ENCODE measurements around the gene EPN3. TPM values are rescaled to one million over a fixed set of nuclear protein-coding genes. Genes with fewer than 3 reads are reported as not detected.

Gene EPN3
- total and polyA plus RNA-seq, 2 donors from 2014 or later, result 5.0 to 28.7 TPM

DNA sequence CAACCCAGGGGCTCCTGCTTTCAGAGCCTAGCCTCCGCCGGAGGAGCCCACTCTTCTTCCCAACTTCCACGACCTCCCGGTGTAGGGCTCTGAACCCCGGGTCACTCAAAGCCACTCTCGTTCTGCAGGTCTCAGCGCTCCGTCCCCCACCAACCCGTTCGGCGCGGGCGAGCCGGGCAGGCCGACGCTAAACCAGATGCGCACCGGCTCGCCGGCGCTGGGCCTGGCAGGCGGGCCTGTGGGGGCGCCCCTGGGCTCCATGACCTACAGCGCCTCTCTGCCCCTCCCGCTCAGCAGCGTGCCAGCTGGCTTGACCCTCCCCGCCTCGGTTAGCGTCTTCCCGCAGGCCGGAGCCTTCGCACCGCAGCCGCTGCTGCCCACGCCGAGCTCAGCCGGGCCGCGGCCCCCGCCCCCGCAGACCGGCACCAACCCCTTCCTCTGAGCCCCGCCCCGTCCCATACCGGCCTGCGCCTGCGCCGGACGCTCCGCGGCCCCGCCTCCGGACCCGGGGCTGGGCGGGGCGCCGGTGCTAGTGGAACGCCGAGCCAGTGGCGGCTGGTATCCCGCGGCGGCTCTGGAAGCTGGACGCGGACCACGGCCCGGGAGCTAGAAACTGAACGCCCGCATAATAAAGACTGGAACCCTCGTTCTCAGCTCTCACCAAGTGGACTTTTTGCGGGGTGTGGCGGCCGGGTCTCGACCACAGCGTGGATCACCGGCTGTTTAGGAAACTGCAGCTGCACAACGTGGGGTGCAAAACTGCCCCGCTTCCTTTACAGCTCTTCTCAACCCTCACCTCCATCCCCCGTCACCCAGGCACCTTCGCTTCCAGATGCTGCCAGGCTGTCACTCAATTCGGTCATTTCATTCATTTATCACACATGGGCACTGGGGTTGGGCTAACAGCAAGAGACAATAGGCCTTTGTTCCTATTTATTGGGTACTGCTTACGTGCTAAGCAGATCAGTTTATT, 9.5 kb downstream of the EPN3 start:
- Histone ChIP-seq H3K9ac (ENCODE audit: low read length in 3 of 3) (peak overlapping the region in 2 of 3 donors; percentile 27 to 79), H3K4me3 (ENCODE audit: low read length in 3 of 3) (peak overlapping the region; percentile 36 to 72 (median 62)), H3K27me3 (ENCODE audit: control insufficient read depth, insufficient read depth, low read length) (no peaks in the 10 kb centered on the region), H3K27ac (ENCODE audit: low read depth in 2 of 2, low read length in 2 of 2) (no peak overlapping the region), H3K4me1 (ENCODE audit: control insufficient read depth in 2 of 3, insufficient read depth in 2 of 3, low read depth in 1 of 3, low read length in 3 of 3) (peaks cover 0 to 40% (median 5%) of the 10 kb centered on the region in 3 donors), H3K36me3 (ENCODE audit: control insufficient read depth in 2 of 3, insufficient read depth in 3 of 3, low read length in 3 of 3) (peaks cover 0 to 5% (median 2%) of the 10 kb centered on the region in 3 donors), H3K9me3 (ENCODE audit: control insufficient read depth in 2 of 3, insufficient read depth in 1 of 3, low read length in 3 of 3) (no peaks in the 10 kb centered on the region)
- no peak for FAIRE-seq
- DNase-seq, result peak; percentile 90 to 96 (median 93)
- TF ChIP-seq, protein P1, sequence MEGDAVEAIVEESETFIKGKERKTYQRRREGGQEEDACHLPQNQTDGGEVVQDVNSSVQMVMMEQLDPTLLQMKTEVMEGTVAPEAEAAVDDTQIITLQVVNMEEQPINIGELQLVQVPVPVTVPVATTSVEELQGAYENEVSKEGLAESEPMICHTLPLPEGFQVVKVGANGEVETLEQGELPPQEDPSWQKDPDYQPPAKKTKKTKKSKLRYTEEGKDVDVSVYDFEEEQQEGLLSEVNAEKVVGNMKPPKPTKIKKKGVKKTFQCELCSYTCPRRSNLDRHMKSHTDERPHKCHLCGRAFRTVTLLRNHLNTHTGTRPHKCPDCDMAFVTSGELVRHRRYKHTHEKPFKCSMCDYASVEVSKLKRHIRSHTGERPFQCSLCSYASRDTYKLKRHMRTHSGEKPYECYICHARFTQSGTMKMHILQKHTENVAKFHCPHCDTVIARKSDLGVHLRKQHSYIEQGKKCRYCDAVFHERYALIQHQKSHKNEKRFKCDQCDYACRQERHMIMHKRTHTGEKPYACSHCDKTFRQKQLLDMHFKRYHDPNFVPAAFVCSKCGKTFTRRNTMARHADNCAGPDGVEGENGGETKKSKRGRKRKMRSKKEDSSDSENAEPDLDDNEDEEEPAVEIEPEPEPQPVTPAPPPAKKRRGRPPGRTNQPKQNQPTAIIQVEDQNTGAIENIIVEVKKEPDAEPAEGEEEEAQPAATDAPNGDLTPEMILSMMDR (IDR thresholded peaks at IDR 0.05; ENCODE audit: borderline replicate concordance, extremely low read depth, insufficient read depth), result peak; percentile 4
- intact Hi-C loops (cut with DNase I), result loop anchor here (10.0 kb wide), 2 partner anchors 303 to 413 kb away; no protein-coding TSS in a partner anchor

DNA sequence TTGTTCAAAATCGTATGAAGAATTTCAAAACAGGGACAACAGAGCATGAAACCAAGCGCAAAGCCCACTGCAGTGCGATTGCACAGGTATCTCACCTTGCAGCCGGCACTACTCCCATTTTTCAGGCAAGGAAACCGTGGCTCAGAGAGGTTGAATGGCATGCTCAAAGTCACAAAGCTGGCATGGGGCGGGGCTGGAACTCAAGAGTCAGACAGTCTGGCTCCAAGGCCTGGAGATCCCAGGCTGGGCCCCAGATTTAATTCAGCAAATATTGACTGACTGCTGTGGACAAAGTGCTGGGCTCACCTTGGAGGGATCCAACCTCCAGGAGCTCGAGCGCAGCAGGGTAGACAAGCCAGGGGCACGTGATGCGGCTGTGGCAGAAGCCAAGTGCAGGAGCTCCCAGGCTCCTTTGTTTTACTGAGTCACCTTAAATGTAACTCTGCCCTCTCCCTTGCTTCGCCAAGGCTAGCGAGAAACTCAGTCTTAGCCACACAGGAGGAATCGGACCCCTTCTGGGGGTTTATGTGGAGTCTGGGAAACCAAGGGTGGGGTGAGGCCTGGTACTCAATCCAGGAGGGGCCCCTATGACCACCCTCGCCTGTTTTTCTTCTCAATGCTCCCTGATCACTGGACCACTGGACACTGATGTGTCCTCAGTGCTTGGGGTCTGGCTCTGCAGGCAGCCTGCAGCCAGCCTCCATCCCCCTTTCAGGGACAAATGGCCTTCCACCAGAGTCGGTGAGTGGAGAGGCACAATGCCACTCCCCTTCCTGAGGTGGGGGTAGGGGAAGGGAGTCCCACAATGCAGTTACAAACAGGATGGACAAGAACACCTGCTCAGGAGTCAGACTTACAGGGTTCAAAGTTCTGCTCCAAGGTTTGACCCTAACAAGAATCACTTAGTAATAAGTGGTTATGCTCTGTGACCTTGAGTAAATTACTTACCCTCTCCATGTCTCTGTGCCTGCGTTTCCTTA, 10.6 kb downstream of the EPN3 start:
- FAIRE-seq, result no peak
- Histone ChIP-seq H3K36me3 (ENCODE audit: control insufficient read depth in 2 of 3, insufficient read depth in 3 of 3, low read length in 3 of 3) (peaks cover 0 to 3% (median 2%) of the 10 kb centered on the region in 3 donors), H3K4me3 (ENCODE audit: low read length in 3 of 3) (no peak overlapping the region), H3K27me3 (ENCODE audit: control insufficient read depth, insufficient read depth, low read length) (no peaks in the 10 kb centered on the region), H3K9ac (ENCODE audit: low read length in 3 of 3) (peak overlapping the region in 1 of 3 donors; percentile 79), H3K4me1 (ENCODE audit: control insufficient read depth in 2 of 3, insufficient read depth in 2 of 3, low read depth in 1 of 3, low read length in 3 of 3) (peaks cover 0 to 39% (median 9%) of the 10 kb centered on the region in 3 donors), H3K9me3 (ENCODE audit: control insufficient read depth in 2 of 3, insufficient read depth in 1 of 3, low read length in 3 of 3) (no peaks in the 10 kb centered on the region), H3K27ac (ENCODE audit: low read depth in 2 of 2, low read length in 2 of 2) (no peak overlapping the region)
- intact Hi-C loops (cut with DNase I), result loop anchor here (10.0 kb wide), 2 partner anchors 302 to 412 kb away; no protein-coding TSS in a partner anchor
- DNase-seq, result peak in 1 of 5 donors; percentile 54
- TF ChIP-seq, protein P1 (IDR thresholded peaks at IDR 0.05; ENCODE audit: borderline replicate concordance, extremely low read depth, insufficient read depth), result no peak

DNA sequence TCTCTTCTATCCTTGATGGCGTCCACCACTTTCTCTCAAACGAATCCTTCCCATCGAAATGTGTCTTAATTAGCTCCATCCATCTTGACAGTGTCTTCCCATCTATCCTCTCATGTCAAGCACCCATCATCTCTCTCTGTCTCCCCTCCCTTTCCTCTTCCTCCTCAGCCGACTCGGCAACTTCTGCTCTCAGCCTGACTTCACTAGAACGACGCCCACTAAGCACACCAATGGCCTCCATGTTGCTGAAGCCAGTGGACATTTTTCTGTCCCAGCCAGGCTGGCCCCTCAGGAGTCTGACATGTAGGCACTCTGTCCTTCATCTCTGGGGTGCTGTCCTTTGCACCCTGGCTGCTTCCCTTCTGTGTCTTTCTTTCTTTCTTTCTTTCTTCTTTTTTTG, 12.0 kb downstream of the EPN3 start:
- Histone ChIP-seq H3K9me3 (ENCODE audit: control insufficient read depth in 2 of 3, insufficient read depth in 1 of 3, low read length in 3 of 3) (no peaks in the 10 kb centered on the region), H3K27ac (ENCODE audit: low read depth in 2 of 2, low read length in 2 of 2) (no peak overlapping the region), H3K27me3 (ENCODE audit: control insufficient read depth, insufficient read depth, low read length) (no peaks in the 10 kb centered on the region), H3K4me1 (ENCODE audit: control insufficient read depth in 2 of 3, insufficient read depth in 2 of 3, low read depth in 1 of 3, low read length in 3 of 3) (peaks cover 0 to 29% (median 9%) of the 10 kb centered on the region in 3 donors), H3K9ac (ENCODE audit: low read length in 3 of 3) (peak overlapping the region in 1 of 3 donors; percentile 26), H3K36me3 (ENCODE audit: control insufficient read depth in 2 of 3, insufficient read depth in 3 of 3, low read length in 3 of 3) (no peaks in the 10 kb centered on the region), H3K4me3 (ENCODE audit: low read length in 3 of 3) (no peak overlapping the region)
- intact Hi-C loops (cut with DNase I), result loop anchor here (10.0 kb wide), 2 partner anchors 300 to 410 kb away; no protein-coding TSS in a partner anchor
- DNase-seq (no peak), FAIRE-seq (no peak)
- TF ChIP-seq, protein P1 (IDR thresholded peaks at IDR 0.05; ENCODE audit: borderline replicate concordance, extremely low read depth, insufficient read depth), result no peak
